Fibroblast of the aortic adventitia (primary cell): Measurements from ENCODE around the gene TCEAL9. TPM values are rescaled to one million over a fixed set of nuclear protein-coding genes. Genes with fewer than 3 reads are reported as not detected.

Experiments
- DNase-seq: peaks from one replicate; pipeline ENCODE4 v3.0.0-alpha.2; 2010; ENCODE audit warnings: low read depth
- H3K4me3 ChIP-seq: 2 replicates; pipeline ENCODE4 v1.5.1; 2011; ENCODE audit warnings: low read depth, mild to moderate bottlenecking, control low read depth, low read length, moderate library complexity
- total RNA-seq: library from RNA; depleted of rRNA; stranded (reverse); fragments of >200 nt; gene quantifications from 2 replicates; pipeline ENCODE4 v1.2.3, GENCODE V29; 2012; ENCODE audit warnings: low replicate concordance
- TF ChIP-seq, protein P1 (sequence below): IDR thresholded peaks from 2 replicates; pipeline ENCODE4 v1.5.1; 2011; ENCODE audit warnings: mild to moderate bottlenecking, low read length, control low read depth, inconsistent platforms; ENCODE audit not compliant: insufficient read depth

The TCEAL9 gene
- total RNA-seq, 1 donor = 225 TPM

DNA sequence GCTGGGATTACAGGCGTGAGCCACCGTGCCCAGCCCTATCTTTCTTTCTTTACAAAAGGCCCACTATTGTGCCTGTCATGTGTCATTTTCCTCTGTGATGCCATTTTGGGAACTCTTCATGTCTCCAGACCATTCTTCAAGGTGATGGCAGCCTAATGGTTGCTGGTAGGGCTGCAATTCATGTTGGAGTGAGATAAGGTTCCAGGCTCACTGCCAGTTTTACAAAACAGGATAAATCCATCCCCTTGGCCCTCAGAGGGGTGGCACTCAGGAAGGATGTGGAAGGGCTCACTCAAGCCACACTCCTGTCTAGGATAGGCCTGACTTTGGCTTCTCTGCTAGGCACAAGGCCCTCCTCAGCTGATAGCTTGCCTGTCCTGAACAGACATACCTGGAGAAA, 3.8 kb downstream of the TCEAL9 start:
- TF ChIP-seq, protein P1, sequence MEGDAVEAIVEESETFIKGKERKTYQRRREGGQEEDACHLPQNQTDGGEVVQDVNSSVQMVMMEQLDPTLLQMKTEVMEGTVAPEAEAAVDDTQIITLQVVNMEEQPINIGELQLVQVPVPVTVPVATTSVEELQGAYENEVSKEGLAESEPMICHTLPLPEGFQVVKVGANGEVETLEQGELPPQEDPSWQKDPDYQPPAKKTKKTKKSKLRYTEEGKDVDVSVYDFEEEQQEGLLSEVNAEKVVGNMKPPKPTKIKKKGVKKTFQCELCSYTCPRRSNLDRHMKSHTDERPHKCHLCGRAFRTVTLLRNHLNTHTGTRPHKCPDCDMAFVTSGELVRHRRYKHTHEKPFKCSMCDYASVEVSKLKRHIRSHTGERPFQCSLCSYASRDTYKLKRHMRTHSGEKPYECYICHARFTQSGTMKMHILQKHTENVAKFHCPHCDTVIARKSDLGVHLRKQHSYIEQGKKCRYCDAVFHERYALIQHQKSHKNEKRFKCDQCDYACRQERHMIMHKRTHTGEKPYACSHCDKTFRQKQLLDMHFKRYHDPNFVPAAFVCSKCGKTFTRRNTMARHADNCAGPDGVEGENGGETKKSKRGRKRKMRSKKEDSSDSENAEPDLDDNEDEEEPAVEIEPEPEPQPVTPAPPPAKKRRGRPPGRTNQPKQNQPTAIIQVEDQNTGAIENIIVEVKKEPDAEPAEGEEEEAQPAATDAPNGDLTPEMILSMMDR = no peak
- no peak overlapping the region for H3K4me3 ChIP-seq
- peak; percentile 35 for DNase-seq

DNA sequence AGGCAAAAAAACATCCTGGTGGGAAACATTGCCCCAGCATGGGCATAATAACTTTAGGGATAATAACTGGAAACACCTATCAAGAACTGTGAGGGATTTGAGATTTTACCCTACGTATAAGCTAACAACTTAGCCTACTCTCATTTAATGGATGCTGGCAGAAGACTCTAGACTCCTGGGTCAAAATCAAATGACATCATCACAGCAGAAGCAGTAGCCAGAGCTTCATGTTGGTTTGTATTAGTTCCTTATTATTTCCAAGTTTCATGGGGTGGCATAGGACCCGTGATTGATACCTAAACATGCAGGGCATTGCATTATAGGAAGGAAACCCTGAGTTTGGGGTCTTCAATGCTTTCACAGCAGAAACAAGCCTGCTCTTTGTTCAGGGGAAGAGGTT, 4.6 kb downstream of the TCEAL9 start:
- TF ChIP-seq, protein P1 = no peak
- DNase-seq = no peak
- H3K4me3 ChIP-seq = no peak overlapping the region

DNA sequence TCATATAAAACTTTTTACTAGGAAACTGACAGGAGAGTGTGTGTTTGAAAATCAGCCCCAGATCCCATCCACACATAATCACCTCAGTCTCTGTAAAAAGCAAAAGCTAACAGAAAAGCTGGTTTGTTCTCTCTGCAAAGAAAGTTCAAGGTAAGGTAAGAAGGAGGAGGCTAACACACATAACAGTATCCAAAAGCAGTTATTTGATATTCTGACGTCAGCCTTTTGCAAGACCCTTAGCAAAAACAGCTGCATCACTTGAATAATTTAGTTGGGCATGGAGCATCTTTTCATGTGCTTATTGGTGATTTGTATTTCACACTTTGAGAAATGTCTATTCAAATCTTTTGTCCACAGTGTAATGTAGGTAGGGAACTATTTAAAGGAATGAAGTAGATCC, 5.5 kb downstream of the TCEAL9 start:
- H3K4me3 ChIP-seq = no peak overlapping the region
- TF ChIP-seq, protein P1 = no peak
- no peak for DNase-seq

DNA sequence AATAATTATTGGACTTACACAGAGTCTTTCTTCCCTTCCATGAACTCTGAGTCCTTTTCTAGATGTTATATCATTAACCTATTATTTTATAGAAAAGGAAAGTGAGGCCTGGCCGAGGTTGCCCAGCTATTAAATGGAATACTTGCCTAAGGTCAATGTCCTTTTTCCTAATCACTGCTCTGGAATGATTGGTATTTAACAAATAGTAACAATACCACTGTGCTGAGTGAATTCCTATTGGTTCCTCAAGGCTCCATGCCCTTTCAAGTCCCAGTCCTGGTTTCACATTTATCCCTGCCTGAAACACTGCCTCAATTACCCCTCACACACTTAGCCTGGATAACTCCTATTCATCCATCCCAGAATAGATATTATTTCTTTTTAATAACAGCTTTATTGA, 6.2 kb downstream of the TCEAL9 start:
- TF ChIP-seq, protein P1 = no peak
- H3K4me3 ChIP-seq = no peak overlapping the region
- peak; percentile 52 for DNase-seq

DNA sequence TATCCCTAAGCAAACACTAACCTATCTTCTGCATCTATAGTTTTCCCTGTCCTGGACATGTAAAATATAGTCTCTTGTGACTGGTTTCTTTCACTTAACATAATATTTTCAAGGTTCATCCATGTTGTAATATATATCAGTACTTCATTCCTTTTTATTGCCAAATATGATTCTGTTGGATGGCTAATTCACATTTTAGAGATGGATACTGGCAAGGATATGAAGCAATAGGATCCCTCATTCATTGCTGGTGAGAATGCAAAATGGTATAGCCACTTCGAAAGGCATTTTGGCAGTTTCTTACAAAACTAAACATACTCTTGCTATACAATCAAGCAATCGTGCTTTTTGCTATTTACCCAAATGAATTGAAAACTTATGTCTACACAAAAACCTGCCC, 6.7 kb downstream of the TCEAL9 start:
- DNase-seq = no peak
- TF ChIP-seq, protein P1 = no peak
- no peak overlapping the region for H3K4me3 ChIP-seq

DNA sequence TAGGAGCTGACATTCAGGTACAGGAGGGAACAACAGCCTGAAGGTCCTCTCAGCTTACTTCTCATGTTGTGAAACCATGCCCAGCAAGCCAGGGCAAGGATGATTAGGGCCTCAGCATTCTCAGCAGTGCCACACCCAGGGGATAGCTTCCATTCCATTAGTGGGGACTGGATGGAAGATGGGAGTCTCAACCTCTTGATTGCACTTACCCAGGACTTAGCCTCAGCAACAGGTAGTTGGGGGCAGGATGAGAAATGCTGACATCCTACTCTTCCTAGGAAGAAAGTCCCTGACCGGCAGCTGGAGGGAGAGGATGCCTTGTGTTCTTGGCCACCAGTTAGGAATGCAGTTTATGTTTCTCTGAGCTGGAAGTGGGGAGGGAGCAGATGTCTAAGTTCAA, 11.2 kb downstream of the TCEAL9 start:
- no peak overlapping the region for H3K4me3 ChIP-seq
- no peak for DNase-seq
- TF ChIP-seq, protein P1 = no peak

DNA sequence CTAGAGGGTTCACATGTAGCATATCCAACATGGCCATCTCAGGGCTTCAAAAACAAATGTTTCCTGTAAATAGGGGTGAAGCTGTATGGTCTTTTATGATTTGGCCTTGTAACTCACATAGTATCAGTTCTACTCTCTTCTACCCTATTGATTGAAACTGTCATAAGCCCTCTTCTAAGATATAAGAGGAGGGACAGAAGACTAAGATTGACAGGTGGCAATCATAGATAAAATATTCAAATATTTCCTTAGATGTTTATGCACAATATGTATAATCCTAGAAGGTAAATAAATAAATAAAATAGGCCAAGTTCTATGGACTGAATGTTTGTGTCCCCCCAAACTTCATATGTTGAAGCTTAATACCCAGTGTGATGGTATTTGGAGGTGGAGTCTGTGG, 13.2 kb downstream of the TCEAL9 start:
- no peak overlapping the region for H3K4me3 ChIP-seq
- TF ChIP-seq, protein P1 = no peak
- DNase-seq = no peak
